NT2/D1 (cell line): ENCODE measurements around the gene CAMK2A.

Source experiments
- YY1 ChIP-seq: IDR thresholded peaks from 2 replicates; pipeline ENCODE4 v1.6.1; 2011; ENCODE audit not compliant: insufficient read length, insufficient read depth
- ZNF274 ChIP-seq: IDR thresholded peaks from 2 replicates; pipeline ENCODE4 v1.6.1; 2011; ENCODE audit warnings: mild to moderate bottlenecking, low read depth, low read length

DNA sequence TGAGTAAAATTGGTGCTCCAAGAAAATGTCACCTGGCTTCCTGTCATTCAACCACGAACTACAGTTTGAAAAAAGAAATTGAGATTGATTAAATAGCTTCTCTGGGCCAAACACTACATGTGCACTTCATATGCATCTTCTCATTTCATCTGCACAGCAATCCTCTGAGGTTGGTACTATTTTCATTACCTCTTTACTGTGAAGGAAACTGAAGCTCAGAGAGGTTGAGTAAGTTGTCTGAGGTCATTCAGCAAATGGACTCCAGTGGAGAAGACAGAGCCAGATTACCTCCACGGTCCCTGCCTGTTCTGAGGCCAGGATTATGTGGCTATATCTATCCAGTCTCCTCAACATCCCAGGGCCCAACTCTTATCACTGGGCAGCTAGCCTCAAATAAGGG lies 53.3 kb downstream of the CAMK2A start:
- TF ChIP-seq ZNF274: no peak
- TF ChIP-seq YY1: no peak
